IgD-negative memory B cell (primary cell): Measurements from ENCODE around the gene IFI30. TPM values are rescaled to one million over a fixed set of nuclear protein-coding genes. Genes with fewer than 3 reads are reported as not detected.

Source experiments
- H3K27ac Mint-ChIP-seq, 3 donors: one replicate each; pipeline ENCODE4 v1.8.0; 2020 to 2022; ENCODE audit warnings: mild to moderate bottlenecking in 3 of 3, mixed read lengths in 3 of 3, moderate library complexity in 1 of 3
- H3K27me3 Mint-ChIP-seq: one replicate; pipeline ENCODE4 v1.8.0; 2021; ENCODE audit warnings: mixed read lengths
- H3K36me3 Mint-ChIP-seq: one replicate; pipeline ENCODE4 v1.8.0; 2020; ENCODE audit warnings: mild to moderate bottlenecking, mixed read lengths
- H3K4me1 Mint-ChIP-seq, 3 donors: one replicate each; pipeline ENCODE4 v1.8.0; 2020 to 2022; ENCODE audit warnings: mixed read lengths in 3 of 3, mild to moderate bottlenecking in 1 of 3
- H3K4me3 Mint-ChIP-seq, 4 donors: one replicate each; pipeline ENCODE4 v1.8.0; 2020 to 2022; ENCODE audit warnings: mild to moderate bottlenecking in 4 of 4, mixed read lengths in 4 of 4, moderate library complexity in 3 of 4
- H3K9me3 Mint-ChIP-seq, 3 donors: one replicate each; pipeline ENCODE4 v1.8.0; 2020 to 2021; ENCODE audit warnings: mixed read lengths in 3 of 3, mild to moderate bottlenecking in 1 of 3
- polyA plus RNA-seq: library from polyadenylated mRNA; unstranded; fragments of 300-500 nt; fragmentation: Illumina TruSeq; gene quantifications from one replicate; pipeline ENCODE4 v1.2.3, GENCODE V29; 2021

The IFI30 gene
- polyA plus RNA-seq, 1 donor from 2014 or later: 473 TPM

DNA sequence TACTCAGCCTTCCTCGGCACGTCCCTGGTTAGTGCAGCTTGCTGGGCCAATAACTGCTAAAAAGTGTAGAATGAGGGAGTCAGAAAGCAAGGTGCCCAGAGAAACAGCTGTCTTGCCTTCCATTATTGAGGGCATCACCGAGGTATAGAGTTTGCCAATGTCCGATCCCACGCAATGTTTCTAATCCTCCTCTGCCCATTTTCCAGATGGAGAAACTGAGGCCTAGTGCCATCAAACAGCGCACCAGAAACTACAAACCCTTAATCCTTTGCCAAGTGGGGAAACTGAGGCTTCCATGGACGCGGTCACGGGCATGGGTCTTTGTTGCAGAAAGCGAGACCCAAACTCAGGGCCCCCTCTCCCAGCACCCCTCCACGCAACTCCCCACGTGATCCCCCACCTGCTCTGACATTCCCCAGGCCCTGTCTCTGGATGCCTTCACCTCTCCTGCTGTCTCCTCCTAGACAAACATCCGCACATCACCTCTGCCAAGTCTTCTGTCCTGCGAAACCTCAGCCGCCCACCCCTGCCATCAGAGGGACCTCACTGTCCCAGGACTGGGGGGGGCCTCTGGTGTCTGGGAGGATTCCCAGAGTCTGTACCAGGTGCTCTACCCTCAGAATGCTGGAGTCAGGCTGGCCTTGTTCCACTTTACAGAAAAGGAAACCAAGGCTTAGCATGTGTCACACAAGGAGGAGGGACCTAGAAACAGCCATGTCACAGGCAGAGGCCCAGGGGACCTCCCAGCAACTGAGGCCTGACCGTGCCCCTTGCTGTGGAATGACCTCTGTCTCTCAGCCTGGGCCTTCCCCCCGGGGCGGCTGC is 53.6 kb downstream of the IFI30 start:
- Mint-ChIP-seq H3K4me3 (peak overlapping the region in 1 of 4 donors; percentile 82), H3K27me3 (peaks cover 54% of the 10 kb centered on the region), H3K4me1 (peaks cover 12 to 27% (median 17%) of the 10 kb centered on the region in 3 donors), H3K27ac (peak overlapping the region in 2 of 3 donors; percentile 33 to 74), H3K9me3 (no peaks in the 10 kb centered on the region), H3K36me3 (no peaks in the 10 kb centered on the region)

Other genes with a start within 250 kb of the IFI30 start
- 63.7 TPM for gene CCDC124, start 240.8 kb upstream of the IFI30 start, polyA plus RNA-seq
- not detected for gene KCNN1, start 206.7 kb upstream of the IFI30 start, polyA plus RNA-seq
- gene ARRDC2, start 165.6 kb upstream of the IFI30 start, polyA plus RNA-seq: 42.4 TPM
- gene IL12RB1, start 86.9 kb upstream of the IFI30 start, polyA plus RNA-seq: 9.8 TPM
- gene MAST3, start 76.0 kb upstream of the IFI30 start, polyA plus RNA-seq: 20.3 TPM
- gene PIK3R2, start 20.6 kb upstream of the IFI30 start, polyA plus RNA-seq: 2.1 TPM
- 16.6 TPM for gene MPV17L2, start 19.4 kb downstream of the IFI30 start, polyA plus RNA-seq
- gene RAB3A, start 30.2 kb downstream of the IFI30 start, polyA plus RNA-seq: 1.5 TPM
- not detected for gene PDE4C, start 52.6 kb downstream of the IFI30 start, polyA plus RNA-seq
- 1.4 TPM for gene IQCN, start 100.6 kb downstream of the IFI30 start, polyA plus RNA-seq
- 164 TPM for gene JUND, start 107.8 kb downstream of the IFI30 start, polyA plus RNA-seq
- gene LSM4, start 149.3 kb downstream of the IFI30 start, polyA plus RNA-seq: 137 TPM
- 8.4 TPM for gene PGPEP1, start 166.8 kb downstream of the IFI30 start, polyA plus RNA-seq
- gene GDF15, start 212.3 kb downstream of the IFI30 start, polyA plus RNA-seq: not detected
- gene LRRC25, start 223.8 kb downstream of the IFI30 start, polyA plus RNA-seq: 14.9 TPM
- 97.4 TPM for gene SSBP4, start 245.6 kb downstream of the IFI30 start, polyA plus RNA-seq